Measurements from ENCODE around the gene CAPZB. TPM values are rescaled to one million over a fixed set of nuclear protein-coding genes. Genes with fewer than 3 reads are reported as not detected.

The CAPZB gene
- total and polyA plus RNA-seq, 2 donors (not counting 3 experiments of a cell fraction or from before 2014, with no cell fraction given): 196 to 347 TPM

GRCh38 chr1:19324665-19324990, 160.7 kb downstream of the CAPZB start:
- H3K4me1 ChIP-seq (ENCODE audit: control insufficient read depth, extremely low read depth, insufficient read depth, low read length): no peaks in the 10 kb centered on the region
- no peak overlapping the region for H3K9ac ChIP-seq (replicated peaks; ENCODE audit: extremely low read depth, insufficient read depth, low read length)
- H3K4me2 ChIP-seq (ENCODE audit: insufficient read depth, low read length): no peak overlapping the region
- CTCF ChIA-PET: no interaction called here
- no peaks in the 10 kb centered on the region for H4K20me1 ChIP-seq (replicated peaks; ENCODE audit: control insufficient read depth, extremely low read depth, insufficient read depth, low read length)
- BruUV-seq (replicated peaks): no TSS peak
- no peaks in the 10 kb centered on the region for H3K9me3 ChIP-seq (replicated peaks; ENCODE audit: control insufficient read depth, insufficient read depth, low read length)
- POLR2A ChIA-PET: no interaction called here
- H3K27ac ChIP-seq (ENCODE audit: insufficient read depth, low read depth, low read length): no peak overlapping the region
- no peak overlapping the region for H2AFZ ChIP-seq (ENCODE audit: low read depth, low read length)
- no peaks in the 10 kb centered on the region for H3K79me2 ChIP-seq (ENCODE audit: control insufficient read depth, insufficient read depth, low read length)
- DNase-seq (ENCODE audit: low read depth, low spot score): no peak
- dilution Hi-C loops (cut with MboI; ENCODE audit: extremely low pct_ligation_motif_present, low sequenced_read_pairs): no loop called here
- H3K27me3 ChIP-seq (ENCODE audit: control insufficient read depth in 2 of 2, insufficient read depth in 2 of 2, low read length in 2 of 2): no peaks in the 10 kb centered on the region
- H3K9me1 ChIP-seq (replicated peaks; ENCODE audit: control insufficient read depth, extremely low read depth, insufficient read depth, low read length): no peaks in the 10 kb centered on the region
- no peak overlapping the region for H3K4me3 ChIP-seq (replicated peaks in 1 of 3; ENCODE audit: insufficient read depth in 1 of 3, low read depth in 1 of 3, low read length in 3 of 3)
- peaks cover 4 to 37% of the 10 kb centered on the region in 2 experiments for H3K36me3 ChIP-seq (ENCODE audit: control insufficient read depth in 2 of 2, extremely low read depth in 1 of 2, insufficient read depth in 2 of 2, low read length in 2 of 2)
- intact Hi-C loops (cut with micrococcal nuclease): no loop called here
- no peak for FAIRE-seq
- no peak for TF ChIP-seq FOS (IDR thresholded peaks at IDR 0.05; ENCODE audit: borderline replicate concordance, insufficient read depth, low read length)
- no peak for TF ChIP-seq GATA2 (IDR thresholded peaks at IDR 0.05; ENCODE audit: insufficient read depth, insufficient read length, low read depth, low read length)
- TF ChIP-seq MAX (IDR thresholded peaks at IDR 0.05; ENCODE audit: insufficient read depth, insufficient read length): no peak
- TF ChIP-seq MYC (IDR thresholded peaks at IDR 0.05; ENCODE audit: low read depth, low read length): no peak
- TF ChIP-seq POLR2AphosphoS5 (IDR thresholded peaks at IDR 0.05; ENCODE audit: insufficient read depth, low read depth, low read length): no peak
- no peak for TF ChIP-seq POLR2A (IDR thresholded peaks at IDR 0.05; ENCODE audit: low read depth, low read length)
- TF ChIP-seq CTCF (IDR thresholded peaks at IDR 0.05; ENCODE audit: extremely low read depth in 1 of 2, insufficient read depth in 1 of 2, low read depth in 1 of 2, low read length in 2 of 2): no peak
- TF ChIP-seq JUN (IDR thresholded peaks at IDR 0.05; ENCODE audit: borderline replicate concordance, insufficient read depth, insufficient read length, low read depth): no peak
- no peak for TF ChIP-seq EZH2 (IDR thresholded peaks at IDR 0.05; ENCODE audit: borderline replicate concordance, low read depth, low read length, severe bottlenecking)
